HG03521 (cell line): Measurements from ENCODE around the gene ABCA7.

ENCODE experiments used
- ATAC-seq: cut with Tn5 transposase; IDR thresholded peaks from one replicate; pipeline ENCODE4 v1.9.1; 2021; ENCODE audit warnings: mild to moderate bottlenecking, moderate library complexity; ENCODE audit not compliant: unreplicated experiment

ABCA7 gene

GRCh38 chr19:1086613-1087012 lies 46.7 kb downstream of the ABCA7 start:
- ATAC-seq, result no peak

GRCh38 chr19:1087813-1088415 lies 48.0 kb downstream of the ABCA7 start:
- no peak for ATAC-seq

GRCh38 chr19:1088416-1089010 lies 48.6 kb downstream of the ABCA7 start:
- no peak for ATAC-seq

GRCh38 chr19:1089126-1089771 lies 49.3 kb downstream of the ABCA7 start:
- ATAC-seq, result no peak

GRCh38 chr19:1089891-1090290 lies 50.0 kb downstream of the ABCA7 start:
- ATAC-seq, result no peak

GRCh38 chr19:1090731-1091543 lies 51.0 kb downstream of the ABCA7 start:
- ATAC-seq, result no peak

GRCh38 chr19:1091544-1092175 lies 51.8 kb downstream of the ABCA7 start:
- no peak for ATAC-seq

- no peak for ATAC-seq
These were observed 53.4 kb downstream of the ABCA7 start for GRCh38 chr19:1093330-1093729.

- ATAC-seq, result no peak
These were observed 54.1 kb downstream of the ABCA7 start for GRCh38 chr19:1093811-1094553.

GRCh38 chr19:1094655-1094977 lies 54.7 kb downstream of the ABCA7 start:
- ATAC-seq, result no peak

GRCh38 chr19:1094978-1095701 lies 55.2 kb downstream of the ABCA7 start, which contains the start of gene POLR2E:
TSS of gene POLR2E (minus strand) at chr19:1095375. CDS start at chr19:1095315, 60 bp downstream.
- peak; percentile 89 for ATAC-seq

GRCh38 chr19:1097810-1098176 lies 57.9 kb downstream of the ABCA7 start:
- ATAC-seq, result no peak

- no peak for ATAC-seq
These were observed 58.5 kb downstream of the ABCA7 start for GRCh38 chr19:1098177-1099051.

GRCh38 chr19:1101337-1101698 lies 61.4 kb downstream of the ABCA7 start:
- no peak for ATAC-seq

GRCh38 chr19:1102407-1103131 lies 62.7 kb downstream of the ABCA7 start:
- no peak for ATAC-seq

- peak; percentile 2 for ATAC-seq
These were observed 63.3 kb downstream of the ABCA7 start for GRCh38 chr19:1103132-1103707.

GRCh38 chr19:1103708-1104310 lies 63.9 kb downstream of the ABCA7 start, which contains the start of gene GPX4:
TSS of gene GPX4 (plus strand) at chr19:1103994. CDS start at chr19:1104044, 50 bp downstream.
- ATAC-seq, result peak; percentile 68
